HepG2 (cell line): ENCODE results near the gene RNU7-1. TPM values are rescaled to one million over a fixed set of nuclear protein-coding genes. Genes with fewer than 3 reads are reported as not detected.

Experiments
- JUND ChIP-seq: sonication (generic); formaldehyde crosslinking; IDR thresholded peaks from 2 replicates; pipeline ENCODE4 v1.8.0; 2022; ENCODE audit warnings: mild to moderate bottlenecking, missing genetic modification reagents
- MED8 ChIP-seq: sonication (generic); formaldehyde crosslinking; IDR thresholded peaks from 2 replicates; pipeline ENCODE4 v1.8.1; 2023; ENCODE audit warnings: mild to moderate bottlenecking, missing genetic modification reagents; ENCODE audit not compliant: insufficient replicate concordance
- MXD4 ChIP-seq: IDR thresholded peaks from 2 replicates; pipeline ENCODE4 v1.6.1; 2016; ENCODE audit warnings: mild to moderate bottlenecking, missing biosample characterization, missing genetic modification reagents
- NCOA5 ChIP-seq: sonication (generic); formaldehyde crosslinking; IDR thresholded peaks from 2 replicates; pipeline ENCODE4 v1.4.0; 2020; ENCODE audit warnings: missing genetic modification reagents
- NKX3-1 ChIP-seq: sonication (generic); formaldehyde crosslinking; IDR thresholded peaks from 2 replicates; pipeline ENCODE4 v1.5.0; 2020; ENCODE audit warnings: missing genetic modification reagents
- NPAS2 ChIP-seq: sonication (generic); formaldehyde crosslinking; IDR thresholded peaks from 2 replicates; pipeline ENCODE4 v1.8.0; 2022; ENCODE audit warnings: mild to moderate bottlenecking, missing genetic modification reagents, borderline replicate concordance
- PCBP1 ChIP-seq: fragments of 200-400 bp; formaldehyde crosslinking; IDR thresholded peaks from 2 replicates; pipeline ENCODE4 v1.6.1; 2017; ENCODE audit warnings: mild to moderate bottlenecking, low read depth, low read length, borderline replicate concordance
- YEATS2 ChIP-seq: sonication (generic); formaldehyde crosslinking; IDR thresholded peaks from 2 replicates; pipeline ENCODE4 v1.4.0; 2020; ENCODE audit warnings: missing genetic modification reagents, borderline replicate concordance
- ZNF232 ChIP-seq: sonication (generic); formaldehyde crosslinking; IDR thresholded peaks from 2 replicates; pipeline ENCODE4 v1.4.0; 2020; ENCODE audit warnings: missing genetic modification reagents, borderline replicate concordance
- ZNF564 ChIP-seq: sonication (generic); formaldehyde crosslinking; IDR thresholded peaks from 2 replicates; pipeline ENCODE4 v1.8.1; 2023; ENCODE audit warnings: mild to moderate bottlenecking, missing genetic modification reagents
- ZNF589 ChIP-seq: sonication (generic); formaldehyde crosslinking; conservative IDR thresholded peaks from 2 replicates; pipeline ENCODE4 v1.8.0; 2022; ENCODE audit warnings: mild to moderate bottlenecking, moderate library complexity, missing genetic modification reagents
- ZNF605 ChIP-seq: sonication (generic); formaldehyde crosslinking; IDR thresholded peaks from 2 replicates; pipeline ENCODE4 v1.8.0; 2022; ENCODE audit warnings: mild to moderate bottlenecking, missing genetic modification reagents
- ZNF660 ChIP-seq: sonication (generic); formaldehyde crosslinking; IDR thresholded peaks from 2 replicates; pipeline ENCODE4 v1.5.1; 2020; ENCODE audit warnings: mild to moderate bottlenecking, low read depth, missing genetic modification reagents, borderline replicate concordance
- ZNF788 ChIP-seq: sonication (generic); formaldehyde crosslinking; IDR thresholded peaks from 2 replicates; pipeline ENCODE4 v1.5.0; 2020; ENCODE audit warnings: mild to moderate bottlenecking, missing genetic modification reagents, borderline replicate concordance
- polyA plus RNA-seq, 8 experiments: library from polyadenylated mRNA; depleted of rRNA in 3 of 8; stranded (reverse) in 7 of 8; unstranded in 1 of 8; fragments of >200 nt; fragmentation: Illumina TruSeq in 4 of 8; extraction: Trizol in 4 of 8; gene quantifications; 2 replicates each; pipeline versions ENCODE4 v1.2.1 to v1.2.3, GENCODE V29; 2011 to 2016; ENCODE audit warnings: low read depth in 4 of 8, missing spikeins in 1 of 8, mixed read lengths in 1 of 8; ENCODE audit not compliant: insufficient read depth in 1 of 8
- total RNA-seq, 5 experiments: library from RNA; depleted of rRNA; stranded (reverse); fragments of >200 nt; fragmentation: Illumina TruSeq; extraction: Trizol; gene quantifications; 2 replicates each; pipeline ENCODE4 v1.2.3, GENCODE V29; 2016; ENCODE audit warnings: low read depth in 1 of 5
- TF ChIP-seq, protein P1 (sequence below): sonication (generic); formaldehyde crosslinking; IDR thresholded peaks from 2 replicates; pipeline ENCODE4 v1.8.1; 2023; ENCODE audit warnings: mild to moderate bottlenecking, moderate library complexity, missing genetic modification reagents
- TF ChIP-seq, protein P2 (sequence below): IDR thresholded peaks from 2 replicates; pipeline ENCODE4 v1.6.1; 2012; ENCODE audit warnings: low read length, improper control_type of control experiment
- TF ChIP-seq, protein P3 (sequence below): sonication (generic); formaldehyde crosslinking; IDR thresholded peaks from 2 replicates; pipeline ENCODE4 v1.5.0; 2020; ENCODE audit warnings: missing genetic modification reagents
- TF ChIP-seq, protein P4 (sequence below): sonication (generic); formaldehyde crosslinking; IDR thresholded peaks from 2 replicates; pipeline ENCODE4 v1.4.0; 2020; ENCODE audit warnings: missing genetic modification reagents, borderline replicate concordance

The RNU7-1 gene
- total and polyA plus RNA-seq, 2 of the 13 experiments (the other 11 are each of a cell fraction or from before 2014, with no cell fraction given) = not detected

DNA sequence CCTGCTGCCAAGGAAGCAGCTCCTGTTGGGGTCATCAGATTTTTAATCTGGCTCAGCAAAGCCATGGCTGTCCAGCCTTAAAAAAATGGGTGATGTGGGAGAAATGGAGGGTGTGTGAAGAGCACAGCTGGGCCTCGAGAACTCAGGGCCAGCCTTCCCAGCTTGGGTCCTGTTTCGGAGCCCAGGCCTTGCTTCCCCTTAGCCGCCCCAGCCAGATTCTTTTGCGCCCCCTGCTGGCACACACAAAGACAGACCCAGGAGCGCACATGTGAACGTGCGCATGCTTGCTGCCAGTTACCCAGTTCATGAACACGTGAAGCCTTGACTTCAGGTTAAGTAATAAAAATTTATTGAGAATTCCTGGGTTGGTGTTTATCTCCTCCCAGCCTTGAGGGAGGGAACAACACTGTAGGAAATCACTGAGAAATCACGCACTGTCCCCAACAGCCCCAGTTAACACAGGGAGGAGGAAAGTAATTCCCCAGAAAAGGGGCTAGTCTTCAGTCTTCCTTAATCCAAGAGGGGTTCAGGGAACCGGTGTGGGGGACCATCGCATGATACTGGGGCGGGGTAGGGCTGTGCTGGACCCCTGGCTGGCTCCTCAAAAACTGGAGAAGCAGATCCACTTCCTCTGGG, 21.5 kb downstream of the RNU7-1 start (continued):
- TF ChIP-seq YEATS2 = 0 out of 2 replicates have a peak, but pooled peaks have one; percentile 20
- TF ChIP-seq NKX3-1 (CRISPR knock-in tag) = 0 out of 2 replicates have a peak, but pooled peaks have one; percentile 46
- TF ChIP-seq, protein P1, sequence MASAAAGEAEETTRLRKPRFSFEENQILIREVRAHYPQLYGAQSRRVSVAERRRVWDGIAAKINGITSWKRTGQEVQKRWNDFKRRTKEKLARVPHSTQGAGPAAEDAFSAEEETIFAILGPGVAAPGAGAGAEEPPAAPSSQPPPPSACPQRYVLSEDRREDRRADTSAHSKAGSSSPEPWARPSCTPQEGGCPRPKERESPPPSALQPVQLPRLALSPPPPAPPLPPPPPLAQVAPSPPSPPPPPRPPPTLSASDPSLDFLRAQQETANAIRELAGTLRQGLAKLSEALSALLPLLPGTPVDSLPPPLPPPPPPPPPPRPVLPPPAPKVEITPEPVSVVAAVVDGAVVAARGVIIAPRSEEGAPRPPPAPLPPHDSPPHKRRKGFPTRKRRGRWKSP (CRISPR knock-in tag) = 0 out of 2 replicates have a peak, but pooled peaks have one; percentile 62
- TF ChIP-seq ZNF605 (CRISPR knock-in tag) = no peak
- TF ChIP-seq PCBP1 = no peak
- TF ChIP-seq, protein P2, sequence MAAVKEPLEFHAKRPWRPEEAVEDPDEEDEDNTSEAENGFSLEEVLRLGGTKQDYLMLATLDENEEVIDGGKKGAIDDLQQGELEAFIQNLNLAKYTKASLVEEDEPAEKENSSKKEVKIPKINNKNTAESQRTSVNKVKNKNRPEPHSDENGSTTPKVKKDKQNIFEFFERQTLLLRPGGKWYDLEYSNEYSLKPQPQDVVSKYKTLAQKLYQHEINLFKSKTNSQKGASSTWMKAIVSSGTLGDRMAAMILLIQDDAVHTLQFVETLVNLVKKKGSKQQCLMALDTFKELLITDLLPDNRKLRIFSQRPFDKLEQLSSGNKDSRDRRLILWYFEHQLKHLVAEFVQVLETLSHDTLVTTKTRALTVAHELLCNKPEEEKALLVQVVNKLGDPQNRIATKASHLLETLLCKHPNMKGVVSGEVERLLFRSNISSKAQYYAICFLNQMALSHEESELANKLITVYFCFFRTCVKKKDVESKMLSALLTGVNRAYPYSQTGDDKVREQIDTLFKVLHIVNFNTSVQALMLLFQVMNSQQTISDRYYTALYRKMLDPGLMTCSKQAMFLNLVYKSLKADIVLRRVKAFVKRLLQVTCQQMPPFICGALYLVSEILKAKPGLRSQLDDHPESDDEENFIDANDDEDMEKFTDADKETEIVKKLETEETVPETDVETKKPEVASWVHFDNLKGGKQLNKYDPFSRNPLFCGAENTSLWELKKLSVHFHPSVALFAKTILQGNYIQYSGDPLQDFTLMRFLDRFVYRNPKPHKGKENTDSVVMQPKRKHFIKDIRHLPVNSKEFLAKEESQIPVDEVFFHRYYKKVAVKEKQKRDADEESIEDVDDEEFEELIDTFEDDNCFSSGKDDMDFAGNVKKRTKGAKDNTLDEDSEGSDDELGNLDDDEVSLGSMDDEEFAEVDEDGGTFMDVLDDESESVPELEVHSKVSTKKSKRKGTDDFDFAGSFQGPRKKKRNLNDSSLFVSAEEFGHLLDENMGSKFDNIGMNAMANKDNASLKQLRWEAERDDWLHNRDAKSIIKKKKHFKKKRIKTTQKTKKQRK = no peak
- no peak for TF ChIP-seq MED8 (CRISPR knock-in tag)
- no peak for TF ChIP-seq ZNF660 (CRISPR knock-in tag)
- no peak for TF ChIP-seq ZNF589
- no peak for TF ChIP-seq NCOA5 (CRISPR knock-in tag)
- TF ChIP-seq ZNF232 (CRISPR knock-in tag) = no peak
- TF ChIP-seq, protein P3, sequence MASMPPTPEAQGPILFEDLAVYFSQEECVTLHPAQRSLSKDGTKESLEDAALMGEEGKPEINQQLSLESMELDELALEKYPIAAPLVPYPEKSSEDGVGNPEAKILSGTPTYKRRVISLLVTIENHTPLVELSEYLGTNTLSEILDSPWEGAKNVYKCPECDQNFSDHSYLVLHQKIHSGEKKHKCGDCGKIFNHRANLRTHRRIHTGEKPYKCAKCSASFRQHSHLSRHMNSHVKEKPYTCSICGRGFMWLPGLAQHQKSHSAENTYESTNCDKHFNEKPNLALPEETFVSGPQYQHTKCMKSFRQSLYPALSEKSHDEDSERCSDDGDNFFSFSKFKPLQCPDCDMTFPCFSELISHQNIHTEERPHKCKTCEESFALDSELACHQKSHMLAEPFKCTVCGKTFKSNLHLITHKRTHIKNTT (CRISPR knock-in tag) = no peak
- TF ChIP-seq, protein P4, sequence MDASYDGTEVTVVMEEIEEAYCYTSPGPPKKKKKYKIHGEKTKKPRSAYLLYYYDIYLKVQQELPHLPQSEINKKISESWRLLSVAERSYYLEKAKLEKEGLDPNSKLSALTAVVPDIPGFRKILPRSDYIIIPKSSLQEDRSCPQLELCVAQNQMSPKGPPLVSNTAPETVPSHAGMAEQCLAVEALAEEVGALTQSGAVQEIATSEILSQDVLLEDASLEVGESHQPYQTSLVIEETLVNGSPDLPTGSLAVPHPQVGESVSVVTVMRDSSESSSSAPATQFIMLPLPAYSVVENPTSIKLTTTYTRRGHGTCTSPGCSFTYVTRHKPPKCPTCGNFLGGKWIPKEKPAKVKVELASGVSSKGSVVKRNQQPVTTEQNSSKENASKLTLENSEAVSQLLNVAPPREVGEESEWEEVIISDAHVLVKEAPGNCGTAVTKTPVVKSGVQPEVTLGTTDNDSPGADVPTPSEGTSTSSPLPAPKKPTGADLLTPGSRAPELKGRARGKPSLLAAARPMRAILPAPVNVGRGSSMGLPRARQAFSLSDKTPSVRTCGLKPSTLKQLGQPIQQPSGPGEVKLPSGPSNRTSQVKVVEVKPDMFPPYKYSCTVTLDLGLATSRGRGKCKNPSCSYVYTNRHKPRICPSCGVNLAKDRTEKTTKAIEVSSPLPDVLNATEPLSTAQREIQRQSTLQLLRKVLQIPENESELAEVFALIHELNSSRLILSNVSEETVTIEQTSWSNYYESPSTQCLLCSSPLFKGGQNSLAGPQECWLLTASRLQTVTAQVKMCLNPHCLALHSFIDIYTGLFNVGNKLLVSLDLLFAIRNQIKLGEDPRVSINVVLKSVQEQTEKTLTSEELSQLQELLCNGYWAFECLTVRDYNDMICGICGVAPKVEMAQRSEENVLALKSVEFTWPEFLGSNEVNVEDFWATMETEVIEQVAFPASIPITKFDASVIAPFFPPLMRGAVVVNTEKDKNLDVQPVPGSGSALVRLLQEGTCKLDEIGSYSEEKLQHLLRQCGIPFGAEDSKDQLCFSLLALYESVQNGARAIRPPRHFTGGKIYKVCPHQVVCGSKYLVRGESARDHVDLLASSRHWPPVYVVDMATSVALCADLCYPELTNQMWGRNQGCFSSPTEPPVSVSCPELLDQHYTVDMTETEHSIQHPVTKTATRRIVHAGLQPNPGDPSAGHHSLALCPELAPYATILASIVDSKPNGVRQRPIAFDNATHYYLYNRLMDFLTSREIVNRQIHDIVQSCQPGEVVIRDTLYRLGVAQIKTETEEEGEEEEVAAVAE = no peak
- TF ChIP-seq JUND (CRISPR knock-in tag) = no peak
- TF ChIP-seq ZNF788 (CRISPR knock-in tag) = no peak
- TF ChIP-seq NPAS2 (CRISPR knock-in tag) = no peak
- TF ChIP-seq MXD4 (CRISPR knock-in tag) = peak; percentile 26; the same call in 1 of the 2 replicates
- TF ChIP-seq ZNF564 (CRISPR knock-in tag) = no peak
